Breast epithelium (tissue), 3 donors: Measurements from ENCODE around the gene STARD13.

Experiments used
- POLR2A ChIP-seq: fragments of 450-650 bp; IDR thresholded peaks from one replicate; pipeline ENCODE4 v1.6.1; 2016; ENCODE audit warnings: antibody characterized with exemption, mild to moderate bottlenecking, moderate library complexity
- TF ChIP-seq, protein P1 (sequence below), 3 donors: fragments of 450-650 bp; IDR thresholded peaks; one replicate each; pipeline ENCODE4 v1.5.1; 2016 to 2017; ENCODE audit warnings: antibody characterized with exemption in 3 of 3, mild to moderate bottlenecking in 3 of 3, moderate library complexity in 3 of 3

- no peak for TF ChIP-seq POLR2A
- TF ChIP-seq, protein P1, sequence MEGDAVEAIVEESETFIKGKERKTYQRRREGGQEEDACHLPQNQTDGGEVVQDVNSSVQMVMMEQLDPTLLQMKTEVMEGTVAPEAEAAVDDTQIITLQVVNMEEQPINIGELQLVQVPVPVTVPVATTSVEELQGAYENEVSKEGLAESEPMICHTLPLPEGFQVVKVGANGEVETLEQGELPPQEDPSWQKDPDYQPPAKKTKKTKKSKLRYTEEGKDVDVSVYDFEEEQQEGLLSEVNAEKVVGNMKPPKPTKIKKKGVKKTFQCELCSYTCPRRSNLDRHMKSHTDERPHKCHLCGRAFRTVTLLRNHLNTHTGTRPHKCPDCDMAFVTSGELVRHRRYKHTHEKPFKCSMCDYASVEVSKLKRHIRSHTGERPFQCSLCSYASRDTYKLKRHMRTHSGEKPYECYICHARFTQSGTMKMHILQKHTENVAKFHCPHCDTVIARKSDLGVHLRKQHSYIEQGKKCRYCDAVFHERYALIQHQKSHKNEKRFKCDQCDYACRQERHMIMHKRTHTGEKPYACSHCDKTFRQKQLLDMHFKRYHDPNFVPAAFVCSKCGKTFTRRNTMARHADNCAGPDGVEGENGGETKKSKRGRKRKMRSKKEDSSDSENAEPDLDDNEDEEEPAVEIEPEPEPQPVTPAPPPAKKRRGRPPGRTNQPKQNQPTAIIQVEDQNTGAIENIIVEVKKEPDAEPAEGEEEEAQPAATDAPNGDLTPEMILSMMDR (IDR thresholded peaks at IDR 0.05), result no peak
Measured at GRCh38 chr13:33278913-33279312, 6.6 kb downstream of the STARD13 start.
